Measurements from ENCODE around the gene HMGB2. TPM values are rescaled to one million over a fixed set of nuclear protein-coding genes. Genes with fewer than 3 reads are reported as not detected.

Gene HMGB2
- total RNA-seq, 1 experiment from 2014 or later, result 278 TPM

- no CpG with 5 or more reads among the region's 2 CpGs for WGBS (ENCODE audit: extremely low coverage, insufficient read length, low lambda C conversion rate)
- H4K20me1 ChIP-seq (ENCODE audit: control insufficient read depth, insufficient read depth, insufficient read length), result no peaks in the 10 kb centered on the region
- no peak overlapping the region for H3K4ac ChIP-seq (ENCODE audit: low read depth, low read length)
- no peak overlapping the region for H2AK5ac ChIP-seq (ENCODE audit: insufficient read length, low read length)
- H3K36me3 Mint-ChIP-seq (ENCODE audit: insufficient read depth in 1 of 3, low read depth in 3 of 3), result peaks cover 0 to 4% (median 2%) of the 10 kb centered on the region in 3 experiments; a peak in 1 of 7 replicates
- H4K5ac ChIP-seq (ENCODE audit: insufficient read length, low read depth, low read length), result no peak overlapping the region
- H3K9ac ChIP-seq (ENCODE audit: extremely low read depth, insufficient read length, low read length), result no peak overlapping the region
- no peaks in the 10 kb centered on the region for H3K27me3 ChIP-seq (ENCODE audit: insufficient read depth, low read length)
- H3K4me3 Mint-ChIP-seq, result no peak overlapping the region
- H3K4me1 Mint-ChIP-seq, result peaks cover 19 to 37% of the 10 kb centered on the region in 2 experiments
- no peak overlapping the region for H3K18ac ChIP-seq (ENCODE audit: insufficient read length, low read depth, low read length)
- no peaks in the 10 kb centered on the region for H3K79me1 ChIP-seq (ENCODE audit: insufficient read depth, low read depth, low read length, poor library complexity, severe bottlenecking)
- DNase-seq, result no peak
- peaks cover 3% of the 10 kb centered on the region; the same call in 1 of the 2 replicates for H3K4me1 ChIP-seq (ENCODE audit: insufficient read depth, low read length)
- H3K27me3 Mint-ChIP-seq (ENCODE audit: low read depth), result no peaks in the 10 kb centered on the region
- no peak overlapping the region for H2AFZ ChIP-seq (ENCODE audit: low read length)
- no peaks in the 10 kb centered on the region for H3K9me3 ChIP-seq (ENCODE audit: control insufficient read depth, low read depth, low read length)
- H3K79me2 ChIP-seq (ENCODE audit: insufficient read depth, low read length), result no peaks in the 10 kb centered on the region
- H2BK120ac ChIP-seq (ENCODE audit: low read depth, low read length, poor library complexity, severe bottlenecking), result no peak overlapping the region
- H3K14ac ChIP-seq (ENCODE audit: insufficient read depth, low read length), result no peak overlapping the region
- H2BK5ac ChIP-seq (ENCODE audit: insufficient read length, low read length), result no peak overlapping the region
- no peak overlapping the region for H2BK12ac ChIP-seq (ENCODE audit: insufficient read length, low read depth, low read length)
- H3K23ac ChIP-seq (ENCODE audit: insufficient read length, low read depth, low read length), result no peak overlapping the region
- no peak overlapping the region for H4K91ac ChIP-seq (ENCODE audit: insufficient read length, low read depth, low read length)
- H2BK15ac ChIP-seq (ENCODE audit: low read depth, low read length), result no peak overlapping the region
- H3K56ac ChIP-seq (ENCODE audit: insufficient read length, low read depth, low read length), result no peak overlapping the region
- peaks cover 0 to 3% of the 10 kb centered on the region in 2 experiments; a peak in 2 of 5 replicates for H3K9me3 Mint-ChIP-seq
- TF ChIP-seq CTCF (conservative IDR thresholded peaks at IDR 0.05), result no peak
- H3T11ph ChIP-seq (ENCODE audit: low read length), result no peak overlapping the region
- H3K27ac Mint-ChIP-seq, result 0 out of 7 replicates have a peak overlapping the region, but pooled peaks of 1 of the 3 experiments have one; percentile 28
- no peak overlapping the region for H3K4me2 ChIP-seq (ENCODE audit: insufficient read depth, insufficient read length, low read length)
- H3K27ac ChIP-seq (ENCODE audit: insufficient read length, low read depth, low read length), result no peak overlapping the region
- no peak overlapping the region for H2BK20ac ChIP-seq (ENCODE audit: low read depth, low read length, poor library complexity, severe bottlenecking)
- H4K8ac ChIP-seq (replicated peaks; ENCODE audit: insufficient read length, low read depth, low read length), result no peak overlapping the region
- H3K23me2 ChIP-seq (ENCODE audit: insufficient read length, low read depth, low read length, poor library complexity, severe bottlenecking), result no peaks in the 10 kb centered on the region
These were observed 11.9 kb upstream of the HMGB2 start for GRCh38 chr4:173346074-173346473.

Measured in H9 (cell line).